Vagina (tissue), 2 donors: ENCODE results near the gene FAM204A.

Experiments used
- CTCF ChIP-seq, 3 experiments: fragments of 450-650 bp in 2 of 3; fragments of 200-600 bp in 1 of 3; sonication (generic) in 1 of 3; IDR thresholded peaks; one replicate each; pipeline ENCODE4 v1.5.1; 2017 to 2019; ENCODE audit warnings: antibody characterized with exemption in 3 of 3, mild to moderate bottlenecking in 2 of 3, moderate library complexity in 2 of 3
- POLR2A ChIP-seq, 2 donors: fragments of 450-650 bp; IDR thresholded peaks; one replicate each; pipeline ENCODE4 v1.6.1; 2017; ENCODE audit warnings: antibody characterized with exemption in 2 of 2, mild to moderate bottlenecking in 2 of 2, moderate library complexity in 2 of 2
- POLR2AphosphoS5 ChIP-seq, 2 donors: sonication (generic); formaldehyde crosslinking; IDR thresholded peaks; one replicate each; pipeline ENCODE4 v1.9.0; 2017; ENCODE audit warnings: antibody characterized with exemption in 2 of 2, mild to moderate bottlenecking in 2 of 2, low read depth in 1 of 2; ENCODE audit not compliant: insufficient read depth in 1 of 2

- TF ChIP-seq CTCF (IDR thresholded peaks at IDR 0.05) (no peak), POLR2AphosphoS5 (IDR thresholded peaks at IDR 0.05; ENCODE audit: insufficient read depth in 1 of 2, low read depth in 1 of 2) (no peak), POLR2A (IDR thresholded peaks at IDR 0.05) (no peak)
Measured at GRCh38 chr10:118249714-118250113, 92.4 kb downstream of the FAM204A start.
